NCI-H524 (cell line): Measurements from ENCODE around the gene TUG1.

Experiments used
- DNase-seq, 2 experiments: peaks; one replicate each; lab custom pipeline; 2025; lab: John Stamatoyannopoulos, UW

TUG1 gene

GRCh38 chr22:30968924-30969531 is at the start of gene TUG1:
TUG1 (plus strand) TSS chr22:30969265.
- peak; percentile 95 to 98 for DNase-seq

GRCh38 chr22:30919973-30920372 is 49.1 kb upstream of the TUG1 start:
- DNase-seq = no peak

- DNase-seq = peak; percentile 12 to 62
Observed at GRCh38 chr22:30920407-30920806, 48.7 kb upstream of the TUG1 start.

- DNase-seq = peak; percentile 24 to 54
Observed at GRCh38 chr22:30921108-30921507, 48.0 kb upstream of the TUG1 start.

- peak in 1 of 2 experiments; percentile 11 for DNase-seq
Observed at GRCh38 chr22:30922151-30922611, 46.9 kb upstream of the TUG1 start.

GRCh38 chr22:30923168-30923900 is 45.7 kb upstream of the TUG1 start:
- no peak for DNase-seq

- DNase-seq = no peak
Observed at GRCh38 chr22:30925667-30926066, 43.4 kb upstream of the TUG1 start.

- DNase-seq = no peak
Observed at GRCh38 chr22:30926706-30927105, 42.4 kb upstream of the TUG1 start.

GRCh38 chr22:30927806-30928205 is 41.3 kb upstream of the TUG1 start:
- no peak for DNase-seq

GRCh38 chr22:30928401-30928800 is 40.7 kb upstream of the TUG1 start:
- no peak for DNase-seq

- no peak for DNase-seq
Observed at GRCh38 chr22:30930228-30930627, 38.8 kb upstream of the TUG1 start.

GRCh38 chr22:30931541-30932300 is 37.3 kb upstream of the TUG1 start:
- DNase-seq = no peak

- DNase-seq = no peak
Observed at GRCh38 chr22:30932661-30933060, 36.4 kb upstream of the TUG1 start.

GRCh38 chr22:30933457-30933856 is 35.6 kb upstream of the TUG1 start:
- DNase-seq = no peak

GRCh38 chr22:30934053-30934452 is 35.0 kb upstream of the TUG1 start:
- no peak for DNase-seq

- no peak for DNase-seq
Observed at GRCh38 chr22:30940685-30941362, 28.2 kb upstream of the TUG1 start.

GRCh38 chr22:30941363-30941740 is 27.7 kb upstream of the TUG1 start:
- DNase-seq = no peak

GRCh38 chr22:30943368-30943767 is 25.7 kb upstream of the TUG1 start:
- DNase-seq = no peak

GRCh38 chr22:30944986-30945385 is 24.1 kb upstream of the TUG1 start:
- DNase-seq = no peak

- DNase-seq = no peak
Observed at GRCh38 chr22:30945653-30946052, 23.4 kb upstream of the TUG1 start.

- no peak for DNase-seq
Observed at GRCh38 chr22:30946354-30946753, 22.7 kb upstream of the TUG1 start.

GRCh38 chr22:30947173-30947815 is 21.8 kb upstream of the TUG1 start:
- no peak for DNase-seq
